ENCODE results near the gene NAA40. TPM values are rescaled to one million over a fixed set of nuclear protein-coding genes. Genes with fewer than 3 reads are reported as not detected.

Gene NAA40
- total RNA-seq, 1 donor from 2014 or later, result 8.3 TPM

- DNase-seq (ENCODE audit: low read depth in 2 of 2), result no peak
These were observed 26.1 kb upstream of the NAA40 start for GRCh38 chr11:63912678-63913077.

GRCh38 chr11:63913866-63914830 lies 24.7 kb upstream of the NAA40 start:
- no peak for DNase-seq (ENCODE audit: low read depth in 2 of 2)

GRCh38 chr11:63914896-63915691 lies 23.7 kb upstream of the NAA40 start:
- DNase-seq (ENCODE audit: low read depth in 2 of 2), result no peak

- DNase-seq (ENCODE audit: low read depth in 2 of 2), result peak in 1 of 2 donors; percentile 35
These were observed 22.6 kb upstream of the NAA40 start for GRCh38 chr11:63915961-63916836.

GRCh38 chr11:63916837-63917691 lies 21.7 kb upstream of the NAA40 start, which contains the start of gene RCOR2:
RCOR2 (minus strand) TSS chr11:63917164; CDS start chr11:63916456, 708 bp downstream.
- peak; percentile 70 to 84 for DNase-seq (ENCODE audit: low read depth in 2 of 2)

- peak in 1 of 2 donors; percentile 26 for DNase-seq (ENCODE audit: low read depth in 2 of 2)
These were observed 20.9 kb upstream of the NAA40 start for GRCh38 chr11:63917692-63918506.

GRCh38 chr11:63918507-63919191 lies 20.2 kb upstream of the NAA40 start:
- no peak for DNase-seq (ENCODE audit: low read depth in 2 of 2)

- DNase-seq (ENCODE audit: low read depth in 2 of 2), result no peak
These were observed 19.3 kb upstream of the NAA40 start for GRCh38 chr11:63919267-63920125.

GRCh38 chr11:63920126-63920938 lies 18.5 kb upstream of the NAA40 start:
- DNase-seq (ENCODE audit: low read depth in 2 of 2), result no peak

- peak in 1 of 2 donors; percentile 47 for DNase-seq (ENCODE audit: low read depth in 2 of 2)
These were observed 17.8 kb upstream of the NAA40 start for GRCh38 chr11:63920939-63921417.

- DNase-seq (ENCODE audit: low read depth in 2 of 2), result no peak
These were observed 16.1 kb upstream of the NAA40 start for GRCh38 chr11:63922673-63923192.

- DNase-seq (ENCODE audit: low read depth in 2 of 2), result no peak
These were observed 15.5 kb upstream of the NAA40 start for GRCh38 chr11:63923319-63923718.

GRCh38 chr11:63929616-63930015 lies 9.2 kb upstream of the NAA40 start:
- DNase-seq (ENCODE audit: low read depth in 2 of 2), result no peak

GRCh38 chr11:63931045-63931444 lies 7.8 kb upstream of the NAA40 start:
- DNase-seq (ENCODE audit: low read depth in 2 of 2), result no peak

- DNase-seq (ENCODE audit: low read depth in 2 of 2), result no peak
These were observed 6.9 kb upstream of the NAA40 start for GRCh38 chr11:63931876-63932275.

- DNase-seq (ENCODE audit: low read depth in 2 of 2), result no peak
These were observed 5.3 kb upstream of the NAA40 start for GRCh38 chr11:63933459-63933858.
